Measurements from ENCODE around the gene RALBP1. TPM values are rescaled to one million over a fixed set of nuclear protein-coding genes. Genes with fewer than 3 reads are reported as not detected.

RALBP1 gene
- total RNA-seq, 2 donors from 2014 or later = 22.1 to 29.6 TPM

DNA sequence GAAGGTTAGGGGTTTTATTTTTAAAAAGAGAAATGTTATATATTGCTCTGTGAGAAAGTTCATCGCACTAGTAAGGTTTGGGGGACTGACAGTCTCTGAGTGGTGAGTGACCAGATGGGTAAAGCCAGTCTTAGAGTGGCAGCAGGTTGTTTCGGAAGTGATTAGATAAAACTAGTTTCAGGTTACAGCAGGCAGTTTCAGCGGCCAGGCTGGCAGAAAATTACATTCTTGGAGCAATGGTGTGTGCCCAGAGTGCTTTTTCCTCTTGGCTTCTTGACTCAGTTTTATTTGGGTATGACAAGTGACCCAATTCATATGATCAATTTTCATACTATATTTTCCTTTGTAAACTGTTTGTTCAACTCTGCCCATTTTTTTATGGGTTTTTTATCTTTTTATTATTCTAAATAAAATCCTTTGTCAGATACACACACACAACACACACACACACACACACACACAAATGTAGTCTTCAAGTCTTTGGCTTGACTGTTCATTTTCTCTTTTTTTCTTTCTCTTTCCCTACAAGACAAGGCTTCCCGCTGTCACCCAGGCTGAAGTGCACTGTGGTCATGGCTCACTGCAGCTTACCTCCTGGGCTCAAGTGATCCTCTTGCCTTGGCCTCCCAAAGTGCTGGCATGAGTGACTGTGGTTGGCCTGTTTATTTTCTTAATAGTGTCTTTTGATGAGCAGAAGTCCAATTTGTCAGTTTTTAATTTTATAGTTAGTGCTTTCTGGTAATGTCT, 30.9 kb downstream of the RALBP1 start:
- DNase-seq (peak; percentile 23 to 42 (median 26)), ATAC-seq (no peak)
- no peaks in the 10 kb centered on the region for H3K27me3 ChIP-seq
- intact Hi-C loops (cut with DNase I) = no loop called here
- H3K36me3 ChIP-seq (replicated peaks in 1 of 2; ENCODE audit: insufficient read depth in 1 of 2, low read depth in 2 of 2) = no peaks in the 10 kb centered on the region
- H3K27ac ChIP-seq = no peak overlapping the region
- 36 to 48% methylated on average over 4 of the region's 4 CpGs for WGBS, 2 donors
- no peak overlapping the region for H3K4me3 ChIP-seq
- peaks cover 0 to 5% (median 0%) of the 10 kb centered on the region in 3 donors for H3K9me3 ChIP-seq
- TF ChIP-seq POLR2A (IDR thresholded peaks at IDR 0.05) = no peak
- TF ChIP-seq, protein P1, sequence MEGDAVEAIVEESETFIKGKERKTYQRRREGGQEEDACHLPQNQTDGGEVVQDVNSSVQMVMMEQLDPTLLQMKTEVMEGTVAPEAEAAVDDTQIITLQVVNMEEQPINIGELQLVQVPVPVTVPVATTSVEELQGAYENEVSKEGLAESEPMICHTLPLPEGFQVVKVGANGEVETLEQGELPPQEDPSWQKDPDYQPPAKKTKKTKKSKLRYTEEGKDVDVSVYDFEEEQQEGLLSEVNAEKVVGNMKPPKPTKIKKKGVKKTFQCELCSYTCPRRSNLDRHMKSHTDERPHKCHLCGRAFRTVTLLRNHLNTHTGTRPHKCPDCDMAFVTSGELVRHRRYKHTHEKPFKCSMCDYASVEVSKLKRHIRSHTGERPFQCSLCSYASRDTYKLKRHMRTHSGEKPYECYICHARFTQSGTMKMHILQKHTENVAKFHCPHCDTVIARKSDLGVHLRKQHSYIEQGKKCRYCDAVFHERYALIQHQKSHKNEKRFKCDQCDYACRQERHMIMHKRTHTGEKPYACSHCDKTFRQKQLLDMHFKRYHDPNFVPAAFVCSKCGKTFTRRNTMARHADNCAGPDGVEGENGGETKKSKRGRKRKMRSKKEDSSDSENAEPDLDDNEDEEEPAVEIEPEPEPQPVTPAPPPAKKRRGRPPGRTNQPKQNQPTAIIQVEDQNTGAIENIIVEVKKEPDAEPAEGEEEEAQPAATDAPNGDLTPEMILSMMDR (IDR thresholded peaks at IDR 0.05) = no peak
- H3K4me1 ChIP-seq = peaks cover 9% of the 10 kb centered on the region

DNA sequence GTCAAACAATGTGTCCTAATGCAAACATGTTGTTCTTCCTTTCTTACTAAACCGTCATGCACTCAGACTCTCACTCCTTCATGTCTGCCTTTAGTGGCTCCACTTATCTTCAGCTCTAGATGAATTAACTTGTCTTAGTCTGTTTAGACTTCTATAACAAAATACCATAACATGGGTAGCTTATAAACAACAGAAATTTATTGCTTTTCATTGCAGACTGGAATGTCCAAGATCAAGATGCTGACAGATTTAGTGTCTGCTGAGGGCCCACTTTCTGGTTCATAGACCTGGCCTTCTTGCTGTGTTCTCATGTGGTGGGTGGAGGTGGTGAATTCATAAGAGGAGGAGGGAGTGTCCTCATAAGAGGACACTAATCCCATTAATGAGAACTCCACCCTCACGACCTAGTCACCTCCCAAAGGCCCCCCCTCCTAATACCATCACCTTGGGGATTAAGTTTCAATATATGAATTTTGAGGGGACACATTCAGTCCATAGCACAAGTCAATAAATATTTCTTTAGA, 32.3 kb downstream of the RALBP1 start:
- TF ChIP-seq POLR2A (IDR thresholded peaks at IDR 0.05) = no peak
- TF ChIP-seq, protein P1 (IDR thresholded peaks at IDR 0.05) = no peak
- DNase-seq (no peak), ATAC-seq (no peak)
- 76 to 90% methylated on average over 2 of the region's 2 CpGs for WGBS, 2 donors
- intact Hi-C loops (cut with DNase I) = no loop called here
- Histone ChIP-seq H3K9me3 (peaks cover 0 to 3% (median 0%) of the 10 kb centered on the region in 3 donors), H3K27me3 (no peaks in the 10 kb centered on the region), H3K4me3 (no peak overlapping the region), H3K36me3 (replicated peaks in 1 of 2; ENCODE audit: insufficient read depth in 1 of 2, low read depth in 2 of 2) (no peaks in the 10 kb centered on the region), H3K4me1 (peaks cover 9% of the 10 kb centered on the region), H3K27ac (no peak overlapping the region)

DNA sequence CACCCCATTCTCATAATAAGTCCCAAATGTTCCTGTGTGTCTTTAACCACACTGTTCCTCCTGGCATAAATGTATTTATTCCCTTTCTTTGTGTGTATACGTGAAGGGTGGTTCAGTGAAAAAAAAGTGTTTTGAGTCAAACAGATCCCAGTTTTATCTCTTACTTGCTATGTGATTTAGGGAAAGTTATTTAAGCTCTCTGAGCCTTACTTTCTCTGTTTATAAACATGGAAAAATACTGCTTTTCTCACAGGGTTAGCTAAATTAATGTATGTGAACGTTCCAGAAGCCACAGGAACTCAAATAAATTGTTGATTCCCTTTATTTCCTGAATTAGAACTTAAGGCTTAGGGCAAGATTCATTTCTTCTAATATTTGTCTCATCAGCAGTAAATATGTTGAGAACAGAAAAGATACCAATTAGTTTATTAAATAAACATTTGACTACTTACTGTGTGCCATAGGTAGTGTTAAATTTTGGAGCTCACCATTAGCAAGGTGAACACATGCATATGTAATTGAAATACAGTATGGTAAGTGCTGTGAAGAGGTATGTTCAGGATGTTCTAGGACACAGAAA, 33.2 kb downstream of the RALBP1 start:
- Histone ChIP-seq H3K4me1 (peaks cover 9% of the 10 kb centered on the region), H3K36me3 (replicated peaks in 1 of 2; ENCODE audit: insufficient read depth in 1 of 2, low read depth in 2 of 2) (no peaks in the 10 kb centered on the region), H3K4me3 (no peak overlapping the region), H3K27ac (no peak overlapping the region), H3K9me3 (no peaks in the 10 kb centered on the region), H3K27me3 (no peaks in the 10 kb centered on the region)
- 67 to 73% methylated on average over 2 of the region's 2 CpGs for WGBS, 2 donors
- no peak for DNase-seq
- intact Hi-C loops (cut with DNase I) = no loop called here
- TF ChIP-seq POLR2A (IDR thresholded peaks at IDR 0.05) = no peak
- TF ChIP-seq, protein P1 (IDR thresholded peaks at IDR 0.05) = no peak
- no peak for ATAC-seq

DNA sequence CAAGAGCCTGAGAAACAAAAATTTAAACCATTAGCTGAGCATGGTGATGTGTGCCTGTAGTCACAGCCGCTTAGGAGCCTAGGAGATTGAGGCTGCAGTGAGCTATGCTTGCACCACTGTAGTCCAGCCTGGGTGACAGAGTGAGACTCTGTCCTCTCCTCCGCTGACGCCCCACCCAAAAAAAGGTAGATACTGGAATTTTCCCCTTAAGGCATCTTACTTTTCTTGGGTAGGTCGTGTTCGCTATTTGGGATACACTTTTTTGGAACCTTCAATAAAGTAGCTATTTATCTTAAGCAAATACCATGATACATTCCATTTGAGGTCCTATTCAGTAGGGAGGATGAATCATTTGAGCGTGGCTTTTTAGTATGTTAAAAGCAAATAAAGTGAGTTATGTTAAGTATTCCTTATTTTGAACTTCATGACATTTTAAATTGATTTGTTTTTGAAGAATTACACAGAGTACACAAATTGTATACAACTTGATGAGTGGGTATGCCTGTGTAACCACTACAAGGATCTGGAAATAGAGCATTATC, 38.7 kb downstream of the RALBP1 start:
- Histone ChIP-seq H3K9me3 (no peaks in the 10 kb centered on the region), H3K4me3 (no peak overlapping the region), H3K27ac (no peak overlapping the region), H3K4me1 (no peaks in the 10 kb centered on the region), H3K27me3 (no peaks in the 10 kb centered on the region), H3K36me3 (replicated peaks in 1 of 2; ENCODE audit: insufficient read depth in 1 of 2, low read depth in 2 of 2) (no peaks in the 10 kb centered on the region)
- intact Hi-C loops (cut with DNase I) = no loop called here
- no peak for DNase-seq
- 82 to 90% methylated on average over 6 of the region's 6 CpGs for WGBS, 2 donors
- ATAC-seq = no peak
- no peak for TF ChIP-seq POLR2A (IDR thresholded peaks at IDR 0.05)
- TF ChIP-seq, protein P1 (IDR thresholded peaks at IDR 0.05) = no peak

All from body of pancreas (tissue), 4 donors.